NB4 (cell line): ENCODE results near the gene IL17RB.

Source experiments
- POLR2A ChIP-seq: IDR thresholded peaks from 2 replicates; pipeline ENCODE4 v1.6.1; 2011; ENCODE audit warnings: mild to moderate bottlenecking; ENCODE audit not compliant: insufficient read length; ENCODE audit errors: extremely low read depth
- TF ChIP-seq, protein P1 (sequence below): IDR thresholded peaks from one replicate; pipeline ENCODE4 v1.5.1; 2012; ENCODE audit warnings: low read depth, low read length
- TF ChIP-seq, protein P2 (sequence below): IDR thresholded peaks from 2 replicates; pipeline ENCODE4 v1.6.1; 2011; ENCODE audit warnings: low read depth, low read length

DNA sequence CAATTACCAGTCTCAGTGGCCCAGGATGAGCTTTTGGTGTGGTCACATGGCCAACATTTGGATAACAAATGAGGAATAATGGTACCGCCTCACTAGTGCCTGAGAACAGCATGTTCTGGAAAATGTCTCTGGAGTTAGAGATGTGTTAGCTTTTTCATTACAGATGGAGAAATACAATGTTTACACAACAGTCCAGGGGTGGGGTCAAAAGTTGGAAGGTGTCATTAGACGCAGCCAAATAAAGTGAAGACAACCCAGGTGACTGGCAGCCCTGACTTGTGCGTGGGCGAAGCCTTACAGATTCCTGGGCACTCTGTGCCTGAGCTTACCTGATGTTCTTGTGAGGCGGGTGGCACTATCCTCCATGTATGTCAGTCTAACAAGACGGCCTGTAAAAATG lies 12.8 kb downstream of the IL17RB start:
- TF ChIP-seq, protein P1, sequence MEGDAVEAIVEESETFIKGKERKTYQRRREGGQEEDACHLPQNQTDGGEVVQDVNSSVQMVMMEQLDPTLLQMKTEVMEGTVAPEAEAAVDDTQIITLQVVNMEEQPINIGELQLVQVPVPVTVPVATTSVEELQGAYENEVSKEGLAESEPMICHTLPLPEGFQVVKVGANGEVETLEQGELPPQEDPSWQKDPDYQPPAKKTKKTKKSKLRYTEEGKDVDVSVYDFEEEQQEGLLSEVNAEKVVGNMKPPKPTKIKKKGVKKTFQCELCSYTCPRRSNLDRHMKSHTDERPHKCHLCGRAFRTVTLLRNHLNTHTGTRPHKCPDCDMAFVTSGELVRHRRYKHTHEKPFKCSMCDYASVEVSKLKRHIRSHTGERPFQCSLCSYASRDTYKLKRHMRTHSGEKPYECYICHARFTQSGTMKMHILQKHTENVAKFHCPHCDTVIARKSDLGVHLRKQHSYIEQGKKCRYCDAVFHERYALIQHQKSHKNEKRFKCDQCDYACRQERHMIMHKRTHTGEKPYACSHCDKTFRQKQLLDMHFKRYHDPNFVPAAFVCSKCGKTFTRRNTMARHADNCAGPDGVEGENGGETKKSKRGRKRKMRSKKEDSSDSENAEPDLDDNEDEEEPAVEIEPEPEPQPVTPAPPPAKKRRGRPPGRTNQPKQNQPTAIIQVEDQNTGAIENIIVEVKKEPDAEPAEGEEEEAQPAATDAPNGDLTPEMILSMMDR, result no peak
- no peak for TF ChIP-seq POLR2A
- TF ChIP-seq, protein P2, sequence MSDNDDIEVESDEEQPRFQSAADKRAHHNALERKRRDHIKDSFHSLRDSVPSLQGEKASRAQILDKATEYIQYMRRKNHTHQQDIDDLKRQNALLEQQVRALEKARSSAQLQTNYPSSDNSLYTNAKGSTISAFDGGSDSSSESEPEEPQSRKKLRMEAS, result no peak
